T-helper 9 cell (primary cell): Measurements from ENCODE around the gene EML6.
A peak's percentile ranks its signal among the peaks of the same experiment; 100 is the strongest.
"Not testable (repeated sequence)": the region's sequence is repeated elsewhere in the genome, so short reads cannot be mapped to it uniquely, and the experiment has no call there.

Experiments used
- DNase-seq: peaks from one replicate; pipeline ENCODE4 v3.0.0-alpha.2; 2020

EML6 gene

DNA sequence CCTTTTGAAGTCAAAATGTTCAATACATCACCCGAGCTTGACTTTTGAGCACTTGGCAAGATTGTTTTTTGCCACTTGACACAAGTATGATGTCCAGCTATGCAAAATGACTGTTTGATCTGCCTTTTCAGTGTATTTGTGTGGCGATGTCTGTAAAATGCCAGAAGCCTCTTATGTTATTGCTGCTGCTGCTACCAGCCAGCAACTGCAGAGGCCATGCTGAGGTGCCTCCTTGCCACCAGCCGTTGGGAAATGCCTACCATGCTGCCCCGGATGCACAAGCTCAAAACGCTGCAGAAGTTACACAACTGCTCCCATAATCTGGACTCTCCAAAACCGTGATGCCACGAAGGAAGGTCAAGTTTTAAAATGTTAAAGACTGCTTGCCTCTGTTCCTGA lies 246.5 kb downstream of the EML6 start:
- no peak for DNase-seq

DNA sequence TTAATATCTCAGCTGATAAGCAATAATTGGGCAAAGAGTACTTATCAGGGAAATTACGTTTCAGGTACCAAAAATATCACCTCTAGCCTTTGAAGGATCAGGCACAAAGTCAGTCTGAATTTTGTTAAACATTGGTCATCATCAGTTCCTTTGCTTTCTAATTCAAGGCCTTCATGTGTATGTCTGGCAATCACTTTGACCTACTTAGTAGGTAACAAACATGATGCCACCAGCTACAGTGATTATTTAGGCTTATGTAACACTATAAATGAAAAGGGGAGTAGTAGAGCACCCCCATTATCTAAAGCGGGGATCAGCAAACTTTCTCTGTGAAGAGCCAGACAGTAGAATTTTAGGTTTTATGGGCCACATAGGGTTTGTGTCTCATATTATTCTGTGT lies 251.7 kb downstream of the EML6 start:
- DNase-seq = no peak

DNA sequence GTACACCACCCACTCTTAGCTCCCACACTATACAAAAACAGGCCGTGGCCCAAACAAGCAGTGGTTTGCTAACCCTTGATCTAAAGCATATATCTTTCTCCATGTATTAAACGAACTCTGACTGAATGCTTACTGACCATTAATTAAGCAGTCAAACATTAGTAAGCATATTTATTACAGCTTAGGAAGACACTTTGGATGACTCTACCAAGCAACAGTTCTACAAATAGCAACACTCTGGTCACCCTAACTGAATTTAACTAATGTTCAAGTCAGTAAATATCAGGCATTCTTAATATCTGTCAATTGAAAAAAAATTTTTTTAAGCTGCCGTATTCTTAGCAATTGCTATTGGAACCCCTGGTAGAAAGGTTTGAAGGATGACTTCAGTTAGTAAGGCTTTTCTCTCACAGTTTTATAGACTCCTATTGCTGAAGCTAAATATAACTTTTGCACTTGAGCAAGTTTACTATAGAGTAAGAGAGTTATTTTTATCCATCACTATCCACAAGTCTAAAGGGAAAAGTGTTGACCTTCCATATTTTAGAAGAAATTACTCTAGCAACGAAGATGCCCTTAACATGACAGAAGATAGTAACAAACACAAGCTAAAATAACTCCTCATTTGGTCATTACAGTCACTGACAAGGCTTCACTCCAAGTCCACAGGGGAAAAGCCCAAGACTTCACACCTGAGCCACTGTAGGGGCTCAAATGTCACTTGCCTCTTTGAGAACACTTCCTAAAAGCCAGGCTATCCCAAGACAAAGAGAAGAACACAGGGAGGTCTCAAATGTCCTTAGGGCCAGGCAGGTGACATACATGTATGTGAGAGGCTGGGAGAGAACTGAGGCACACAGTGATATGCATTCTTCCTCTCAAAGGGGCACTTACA lies 252.4 kb downstream of the EML6 start:
- no peak for DNase-seq

DNA sequence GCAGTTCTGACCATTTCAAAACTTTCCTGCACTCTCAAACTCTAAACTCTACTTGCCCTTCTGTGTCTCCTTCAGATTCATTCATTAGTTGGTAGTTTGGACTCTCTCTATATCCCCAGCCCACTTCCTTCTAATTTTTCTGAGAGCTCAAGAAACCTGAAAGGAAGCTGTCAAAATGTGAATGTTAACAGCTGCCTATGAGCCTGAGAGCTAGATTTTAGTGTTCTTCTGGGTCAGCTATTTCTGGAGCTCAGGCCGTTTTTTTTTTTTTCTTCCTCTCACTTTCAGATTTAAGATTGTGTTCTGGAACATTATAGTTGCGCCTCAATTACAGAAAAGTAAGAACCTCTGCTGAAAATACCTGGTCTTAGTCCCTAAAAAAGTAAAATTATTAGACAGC lies 253.7 kb downstream of the EML6 start:
- DNase-seq = no peak

DNA sequence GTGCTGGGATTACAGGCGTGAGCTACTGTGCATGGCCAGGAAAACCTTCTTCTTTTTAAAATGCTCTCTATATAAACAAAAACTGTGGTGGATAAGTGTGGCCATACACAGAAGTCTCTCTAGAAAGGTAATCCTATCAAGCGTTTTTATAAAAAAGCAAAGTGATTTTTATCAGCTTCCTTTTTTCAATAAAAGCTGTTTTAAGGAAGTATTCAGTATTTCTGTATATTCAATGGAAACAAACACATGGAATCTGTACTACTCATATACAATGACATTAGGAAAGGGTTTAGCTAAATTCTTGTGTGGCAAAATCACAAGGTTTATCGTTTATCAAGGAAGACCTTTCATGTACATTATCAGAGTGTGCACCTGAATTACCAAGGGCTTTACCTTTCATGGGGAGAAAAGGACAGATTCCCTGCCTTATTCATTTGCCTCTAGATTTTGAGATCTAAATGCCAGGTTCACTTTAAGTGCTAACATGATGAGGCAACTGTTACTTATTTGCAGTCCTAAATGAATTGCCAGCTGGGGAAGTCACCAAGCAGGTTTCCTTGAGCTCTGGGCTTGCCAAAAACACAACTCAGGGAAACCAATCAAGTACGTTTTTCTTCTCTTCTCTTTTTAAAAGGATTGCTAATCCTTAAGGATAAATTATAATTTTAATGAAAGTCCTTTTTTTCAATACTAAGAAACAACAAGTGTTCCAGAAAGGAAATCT lies 256.0 kb downstream of the EML6 start:
- no peak for DNase-seq

DNA sequence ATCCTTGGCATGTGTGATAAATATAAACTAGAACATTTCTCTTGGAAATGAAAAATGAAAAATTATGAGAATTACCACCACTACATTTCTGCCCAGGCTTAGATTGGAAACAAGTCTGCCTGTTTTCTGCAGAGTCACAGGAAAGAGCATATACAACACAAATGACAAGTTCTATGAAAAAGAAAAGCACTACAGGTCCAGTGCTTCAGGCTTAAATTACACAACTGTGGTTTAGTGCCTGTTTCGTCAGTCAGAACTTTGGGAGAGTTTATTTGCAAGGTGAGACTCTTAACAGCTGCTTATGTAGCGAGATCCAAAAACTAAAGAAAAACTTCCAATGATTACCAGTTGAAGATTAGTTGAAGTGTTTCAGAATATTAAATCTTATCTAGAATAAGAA lies 257.9 kb downstream of the EML6 start:
- no peak for DNase-seq

DNA sequence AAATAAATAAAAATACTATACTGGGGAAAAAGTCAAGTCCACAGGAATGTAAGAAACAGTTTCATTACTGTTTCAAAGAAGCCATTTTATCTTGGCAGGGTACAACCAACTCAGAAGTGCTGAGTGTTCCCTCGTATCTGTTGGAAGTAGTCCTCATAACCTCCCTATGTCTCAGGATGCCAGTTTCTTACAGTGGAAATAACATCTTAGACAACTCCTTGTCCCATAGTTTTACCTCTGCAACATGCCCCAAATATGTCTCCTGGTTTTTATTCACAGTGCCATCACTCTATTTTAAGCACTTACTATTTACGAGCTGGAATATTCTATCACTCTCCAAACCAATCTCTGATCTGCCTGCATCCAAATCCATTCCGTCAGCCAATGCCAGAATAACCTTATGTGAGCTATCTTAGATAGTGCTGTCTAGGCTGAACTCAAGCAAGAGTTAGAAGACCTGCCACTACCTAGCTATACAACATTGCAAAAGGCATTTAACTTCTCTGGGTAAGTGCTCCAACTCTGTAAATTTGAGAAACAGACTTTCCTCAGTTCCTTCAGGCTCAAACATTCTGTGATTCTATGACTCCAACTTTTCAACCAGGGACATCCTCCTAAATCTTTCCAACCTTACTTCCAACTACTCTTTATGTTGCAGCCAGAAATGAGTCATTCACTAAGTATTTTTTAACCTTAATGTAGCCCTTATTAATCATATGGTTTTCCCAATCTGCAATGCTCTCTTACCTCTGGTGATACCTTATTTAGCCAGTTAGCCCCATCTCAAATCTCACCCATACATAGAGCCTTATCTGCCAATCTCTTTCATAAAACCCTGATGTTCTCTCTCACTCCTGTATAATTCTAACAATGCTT lies 260.1 kb downstream of the EML6 start:
- DNase-seq = no peak

DNA sequence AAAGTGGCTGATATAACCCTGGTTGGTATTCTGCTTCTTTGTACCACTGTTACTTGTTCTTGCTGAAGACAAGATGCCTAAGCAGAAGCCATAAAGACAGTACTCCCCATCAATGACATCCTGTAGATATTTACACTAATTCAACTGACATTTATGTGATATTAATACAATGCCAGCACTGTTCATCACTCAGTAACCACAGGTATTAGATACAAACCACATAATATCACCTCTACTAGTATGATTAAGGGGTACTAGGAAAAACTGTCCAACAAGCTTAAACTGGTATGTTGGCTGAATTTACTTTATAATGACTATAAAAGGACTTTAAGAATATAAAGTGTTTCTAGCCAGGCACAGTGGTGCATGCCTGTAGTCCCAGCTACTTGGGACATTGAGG lies 261.0 kb downstream of the EML6 start:
- DNase-seq = no peak

DNA sequence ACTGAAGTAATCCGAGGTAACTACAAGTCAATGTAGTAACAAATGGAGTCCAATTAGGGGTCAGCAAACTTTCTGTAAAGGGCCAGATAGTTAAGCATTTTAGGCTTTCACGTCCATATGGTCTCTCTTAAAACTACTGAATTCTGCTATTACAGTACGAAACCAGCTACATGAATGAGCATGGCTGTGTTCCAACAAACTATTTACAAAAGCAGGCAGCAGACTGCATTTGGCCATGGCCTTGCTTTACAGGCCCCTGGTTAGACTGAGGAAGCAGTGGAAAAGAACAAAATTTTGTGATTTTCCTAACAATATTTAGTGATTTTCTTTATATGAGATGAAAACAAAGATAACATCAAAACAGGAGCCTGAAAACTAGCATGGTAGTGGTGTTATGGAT lies 262.8 kb downstream of the EML6 start:
- DNase-seq = no peak

DNA sequence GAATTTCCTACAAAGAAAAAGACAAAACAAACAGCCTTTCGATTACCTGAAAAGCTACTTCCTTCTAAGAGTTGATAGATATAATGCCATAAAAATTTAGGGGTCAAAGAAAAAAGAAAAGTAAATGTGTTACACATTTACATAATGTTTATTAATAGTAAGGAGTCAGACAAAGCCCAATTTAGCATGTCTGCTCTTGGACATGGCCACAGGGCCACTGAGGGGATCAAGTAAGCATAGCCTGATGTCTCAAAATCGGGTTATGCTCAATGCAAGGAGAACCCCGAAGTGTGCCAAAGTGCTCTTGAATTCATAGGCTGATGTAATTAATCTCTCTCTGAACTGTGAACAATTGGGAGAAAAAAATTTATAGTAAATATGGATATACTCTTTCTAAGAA lies 265.1 kb downstream of the EML6 start:
- no peak for DNase-seq

DNA sequence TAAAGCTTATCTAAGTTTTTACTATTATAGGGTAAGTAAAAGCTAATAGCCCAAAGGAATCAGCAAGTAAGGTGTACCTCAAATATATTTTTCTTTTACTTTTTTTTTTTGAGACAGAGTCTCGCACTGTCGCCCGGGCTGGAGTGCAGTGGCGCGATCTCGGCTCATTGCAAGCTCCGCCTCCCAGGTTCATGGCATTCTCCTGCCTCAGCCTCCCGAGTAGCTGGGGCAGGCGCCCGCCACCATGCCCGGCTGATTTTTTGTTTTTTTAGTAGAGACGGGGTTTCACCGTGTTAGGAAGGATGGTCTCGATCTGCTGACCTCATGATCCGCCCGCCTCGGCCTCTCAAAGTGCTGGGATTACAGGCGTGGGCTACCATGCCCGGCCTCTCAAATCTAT lies 267.2 kb downstream of the EML6 start:
- not testable (repeated sequence) for DNase-seq

DNA sequence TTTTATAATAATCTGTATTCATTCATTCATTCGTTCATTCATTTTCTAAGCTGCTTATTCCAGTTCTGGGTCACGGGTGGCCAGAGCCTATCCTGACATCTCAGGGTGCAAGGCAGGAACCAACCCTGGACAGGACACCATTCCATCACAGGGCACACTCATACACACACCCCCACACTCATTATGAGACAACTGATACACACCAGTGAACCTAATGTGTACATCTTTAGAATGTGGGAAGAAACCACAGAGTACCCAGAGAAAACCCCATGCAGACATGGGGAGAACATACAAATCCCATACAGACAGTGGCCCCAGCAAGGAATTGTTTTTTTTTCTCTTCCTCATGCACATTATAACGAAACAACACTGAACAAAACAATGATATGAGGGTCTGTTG lies 272.1 kb downstream of the EML6 start:
- DNase-seq = no peak

DNA sequence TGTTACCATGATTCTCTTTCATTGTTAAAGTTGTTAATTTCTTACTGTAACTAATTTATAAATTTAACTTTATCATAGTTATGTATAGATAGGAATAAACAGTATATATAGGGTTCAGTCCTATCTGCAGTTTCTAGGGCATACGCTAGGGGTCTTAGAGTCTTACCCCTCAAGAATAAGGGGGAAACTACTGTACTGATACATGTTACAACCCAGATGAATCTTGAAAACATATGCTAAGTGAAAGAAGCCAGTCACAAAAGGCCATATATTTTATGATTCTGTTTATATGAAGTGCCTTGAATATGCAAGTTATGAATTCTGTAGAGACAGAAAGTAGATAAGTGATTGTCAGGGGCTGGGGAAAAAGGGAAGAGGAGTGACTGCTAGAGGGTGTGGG lies 274.4 kb downstream of the EML6 start:
- no peak for DNase-seq

DNA sequence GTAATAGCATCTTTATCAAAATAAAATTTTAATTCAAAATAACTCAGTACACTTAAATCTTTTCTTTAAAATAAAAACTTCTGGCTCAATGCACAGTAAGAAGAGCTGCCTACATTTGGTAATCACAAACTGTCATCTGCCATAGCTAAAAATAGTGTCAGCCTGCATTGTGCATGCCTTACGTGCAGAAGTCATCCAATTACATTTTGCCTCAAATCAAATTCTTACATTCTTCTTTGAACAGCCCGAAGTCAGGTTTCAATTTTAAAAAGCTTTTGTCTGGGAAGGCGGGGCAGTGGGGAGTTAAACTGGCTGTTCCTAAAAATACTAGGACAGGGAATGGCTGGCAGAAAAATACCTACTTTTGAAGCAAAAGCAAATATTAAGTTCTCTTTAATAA lies 275.7 kb downstream of the EML6 start:
- DNase-seq = no peak

DNA sequence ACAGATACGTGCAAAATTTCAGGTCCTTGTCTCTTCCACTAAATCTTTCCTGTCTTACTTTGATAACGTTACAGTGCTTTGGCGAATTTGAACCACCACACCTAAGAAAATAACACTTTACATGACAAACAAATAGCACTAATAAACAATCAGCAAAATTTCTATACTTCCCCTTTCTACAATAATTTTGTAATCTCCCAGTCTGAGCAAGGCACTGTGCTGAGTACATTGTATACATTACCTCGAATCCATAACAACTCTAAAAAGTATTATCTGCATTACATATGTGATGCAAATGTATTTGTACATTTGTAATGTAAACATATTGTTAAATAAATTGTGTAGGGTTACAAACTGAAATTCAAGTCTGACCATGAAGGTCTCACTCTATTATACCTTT lies 276.9 kb downstream of the EML6 start:
- DNase-seq = no peak

DNA sequence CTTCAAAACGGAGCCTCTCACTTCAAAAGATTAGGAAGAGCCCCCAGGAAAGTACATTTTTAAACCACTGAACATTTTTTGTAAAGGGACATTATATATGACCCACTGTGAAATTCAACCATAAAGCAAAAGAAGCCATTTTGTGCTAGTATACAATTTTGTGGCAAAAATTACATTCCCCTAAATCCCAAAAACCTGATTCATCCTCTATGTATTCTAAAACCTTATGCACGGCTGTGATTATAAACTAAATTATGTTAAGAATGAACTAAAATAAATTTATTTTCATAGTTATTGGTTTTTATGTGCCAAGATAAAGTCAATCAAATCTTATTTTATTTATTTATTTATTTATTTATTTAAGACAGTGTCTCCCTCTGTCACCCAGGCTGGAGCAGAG lies 278.3 kb downstream of the EML6 start:
- no peak for DNase-seq

DNA sequence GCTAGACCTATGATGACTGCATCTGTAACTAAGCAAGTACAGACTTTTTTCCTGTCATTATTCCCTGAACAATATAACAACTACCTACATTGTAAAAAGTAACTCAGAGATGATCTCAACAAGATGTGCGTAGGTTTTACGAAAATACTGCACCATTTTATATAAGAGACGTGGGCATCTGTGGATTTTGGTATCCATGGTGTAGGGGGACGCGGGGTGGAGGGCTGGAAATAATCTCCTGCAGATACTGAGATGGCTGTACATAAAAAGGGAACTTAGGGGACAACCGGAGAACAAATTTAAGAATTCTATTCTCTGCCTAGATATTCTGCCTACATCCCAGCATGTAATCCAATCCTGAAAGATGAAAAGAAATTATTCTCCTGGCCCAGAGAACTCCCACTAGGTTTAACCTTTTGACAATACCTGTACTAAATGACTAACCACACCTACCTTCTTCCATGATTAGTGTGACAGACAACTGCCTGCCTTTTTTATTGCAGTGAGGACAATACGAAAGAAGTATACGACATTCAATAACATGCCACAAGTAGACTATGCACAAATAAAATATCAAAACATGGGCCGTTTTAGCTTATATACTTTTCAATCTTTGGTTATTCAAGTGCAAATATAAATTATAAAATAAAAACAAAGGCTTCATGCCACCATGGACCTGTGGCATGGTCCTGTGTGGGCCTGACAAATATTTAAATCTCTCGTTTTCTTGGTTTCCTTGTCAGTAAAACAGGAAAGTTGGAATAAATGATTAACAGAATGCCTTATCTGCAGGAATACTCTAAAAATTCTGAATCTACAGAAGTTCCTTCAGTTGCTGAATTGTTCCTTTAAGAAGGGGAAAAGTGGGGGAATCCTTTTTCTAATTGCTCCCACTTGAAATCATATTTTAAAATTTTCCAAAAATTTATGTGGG lies 280.5 kb downstream of the EML6 start:
- DNase-seq = no peak

DNA sequence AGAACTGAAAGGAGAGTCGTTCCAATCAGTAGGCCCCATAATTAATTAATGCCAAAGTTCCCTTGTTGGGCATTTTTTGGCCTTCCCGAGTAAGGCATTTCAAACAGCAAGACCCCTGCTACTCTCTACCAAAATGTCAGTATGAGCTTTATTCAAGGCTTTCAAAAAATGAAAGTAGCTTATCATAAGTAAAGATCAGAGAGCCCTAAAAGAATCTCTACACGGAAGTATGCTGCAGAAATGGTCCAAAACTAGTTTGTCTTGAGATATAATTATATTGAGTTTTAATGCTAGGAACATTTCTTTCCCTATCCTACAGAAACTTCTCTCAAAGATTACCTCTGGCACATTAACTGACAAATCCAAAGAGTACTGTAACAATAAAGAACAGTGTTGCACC lies 282.8 kb downstream of the EML6 start:
- DNase-seq = no peak

DNA sequence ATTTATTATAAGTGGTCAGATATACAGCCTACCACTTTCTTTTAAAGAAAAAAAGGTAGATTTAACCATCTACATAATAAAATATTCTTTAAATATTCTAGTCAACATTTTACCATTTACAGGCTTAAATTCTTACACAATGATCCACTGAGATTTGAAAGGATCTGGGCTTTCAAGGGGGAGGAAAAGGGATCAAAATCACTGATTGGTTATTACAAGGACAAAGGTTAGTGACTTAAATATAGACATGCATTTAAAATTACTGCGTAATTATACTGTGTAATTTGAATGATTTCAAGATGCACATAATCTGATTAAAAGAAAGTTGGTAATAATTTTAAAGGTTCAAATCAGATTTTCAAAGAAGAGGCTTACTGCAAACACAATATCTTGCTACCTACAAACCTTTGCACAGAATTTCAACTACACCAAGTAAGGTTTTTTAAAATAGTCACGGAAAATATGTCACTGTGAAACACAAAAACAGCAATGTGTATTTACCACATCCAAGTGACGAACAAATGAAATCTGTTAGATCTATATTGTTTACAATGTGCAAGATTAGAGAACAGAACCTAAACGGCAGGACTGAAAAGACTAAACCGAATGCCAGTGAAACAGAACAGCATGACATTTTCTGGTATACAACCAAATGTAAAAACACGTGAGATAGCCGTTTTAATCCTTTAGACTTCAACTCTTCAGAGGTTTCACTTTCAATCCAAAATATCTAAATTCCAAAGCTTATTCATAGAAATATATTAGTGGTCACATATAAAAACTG lies 286.0 kb downstream of the EML6 start:
- no peak for DNase-seq

DNA sequence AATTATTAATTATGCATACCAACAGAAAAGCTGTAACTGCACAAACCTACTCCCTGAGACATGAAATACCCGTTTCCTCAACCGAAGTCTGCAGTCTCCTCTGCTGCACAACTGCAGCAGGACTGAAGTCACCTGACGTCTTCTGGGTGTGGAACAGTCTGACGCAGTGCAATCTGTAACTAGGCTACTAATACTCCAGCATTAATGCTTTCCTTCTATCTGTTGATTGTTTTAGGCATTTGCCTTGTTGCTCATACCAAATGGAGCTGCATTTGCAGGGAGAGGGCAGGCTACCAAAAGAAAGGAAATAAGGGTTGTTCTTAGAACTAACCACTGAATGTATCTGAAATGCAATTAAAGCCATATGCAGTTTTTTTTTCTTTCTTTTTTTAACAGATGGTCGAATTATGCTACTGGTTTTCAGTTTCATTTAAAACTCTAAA lies 286.7 kb downstream of the EML6 start:
- peak; percentile 16 for DNase-seq

DNA sequence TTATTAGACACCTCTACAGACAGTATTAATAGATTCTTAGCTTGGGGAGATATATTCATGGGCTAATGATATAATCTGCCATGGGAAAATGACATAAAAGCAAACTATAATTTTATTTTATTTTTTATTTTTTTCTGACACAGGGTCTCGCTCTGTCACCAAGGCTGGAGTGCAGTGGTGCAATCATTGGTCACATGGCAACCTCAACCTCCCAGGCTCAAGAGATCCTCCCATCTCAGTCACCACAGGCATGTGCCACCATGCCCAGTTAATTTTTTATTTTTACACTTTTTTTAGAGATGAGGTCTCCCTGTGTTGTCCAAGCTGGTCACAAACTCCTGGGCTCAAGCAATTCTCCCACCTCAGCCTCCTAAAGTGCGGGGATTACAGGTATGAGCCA lies 287.5 kb downstream of the EML6 start:
- no peak for DNase-seq
